BE2C (cell line): Measurements from ENCODE around the gene PIMREG.

Experiments used
- DNase-seq: peaks from one replicate; pipeline ENCODE4 v3.0.0-alpha.2; 2020
- H3K27me3 ChIP-seq: fragments of 250-450 bp; sonication (Bioruptor Pico); 2 replicates; pipeline ENCODE4 v1.5.1; 2020; ENCODE audit warnings: mild to moderate bottlenecking
- H3K36me3 ChIP-seq: fragments of 250-450 bp; sonication (Bioruptor Pico); 2 replicates; pipeline ENCODE4 v1.5.1; 2020; ENCODE audit warnings: mild to moderate bottlenecking
- H3K4me1 ChIP-seq: fragments of 250-450 bp; sonication (Bioruptor Pico); 2 replicates; pipeline ENCODE4 v1.5.1; 2020
- H3K4me3 ChIP-seq: 2 replicates; pipeline ENCODE4 v1.5.1; 2011; ENCODE audit warnings: low read depth, low read length
- H3K9me3 ChIP-seq: fragments of 250-450 bp; sonication (Bioruptor Pico); 2 replicates; pipeline ENCODE4 v1.5.1; 2020
- CTCF ChIP-seq: IDR thresholded peaks from 2 replicates; pipeline ENCODE4 v1.5.1; 2012; ENCODE audit warnings: mild to moderate bottlenecking, low read depth, low read length

The PIMREG gene

DNA sequence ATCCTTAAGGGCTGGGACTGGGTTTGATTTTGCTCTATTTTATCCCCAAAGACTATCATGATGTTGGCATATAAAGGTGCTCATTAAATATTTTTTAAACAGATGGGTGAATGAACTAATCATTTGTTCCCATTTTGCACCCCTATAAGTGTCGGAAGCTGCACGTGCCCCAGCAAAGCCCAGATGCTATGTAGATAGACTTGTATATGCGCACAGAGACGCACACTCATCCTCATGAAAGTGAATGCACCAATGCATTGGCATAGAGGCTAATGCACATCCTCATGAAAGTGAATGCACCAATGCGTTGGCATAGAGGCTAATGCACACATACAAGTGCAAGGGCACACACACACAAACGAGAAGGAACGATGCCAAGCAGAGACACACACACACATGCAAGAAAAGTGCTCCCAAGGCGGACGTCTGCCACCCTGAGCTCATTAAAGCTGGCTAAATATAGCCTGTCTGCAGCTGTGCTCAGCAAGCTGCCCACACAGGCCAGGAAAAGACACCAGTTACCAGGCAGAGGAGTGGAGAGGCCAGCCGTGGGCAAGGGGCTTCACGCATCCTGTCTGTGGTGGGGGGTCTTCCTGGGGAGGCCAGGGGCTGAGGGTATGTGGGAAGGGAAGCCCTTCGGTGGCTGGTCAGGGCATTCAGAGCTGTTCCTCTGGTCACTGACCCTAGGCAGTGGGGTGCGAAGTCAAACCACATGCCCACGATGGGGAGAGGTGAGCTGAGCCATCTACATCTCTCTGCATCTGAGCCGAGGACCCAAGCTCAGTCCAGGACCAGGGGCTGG, 52.6 kb downstream of the PIMREG start:
- Histone ChIP-seq H3K36me3 (no peaks in the 10 kb centered on the region), H3K4me1 (no peaks in the 10 kb centered on the region), H3K27me3 (no peaks in the 10 kb centered on the region), H3K4me3 (no peak overlapping the region), H3K9me3 (no peaks in the 10 kb centered on the region)
- DNase-seq, result no peak
- TF ChIP-seq CTCF, result no peak

DNA sequence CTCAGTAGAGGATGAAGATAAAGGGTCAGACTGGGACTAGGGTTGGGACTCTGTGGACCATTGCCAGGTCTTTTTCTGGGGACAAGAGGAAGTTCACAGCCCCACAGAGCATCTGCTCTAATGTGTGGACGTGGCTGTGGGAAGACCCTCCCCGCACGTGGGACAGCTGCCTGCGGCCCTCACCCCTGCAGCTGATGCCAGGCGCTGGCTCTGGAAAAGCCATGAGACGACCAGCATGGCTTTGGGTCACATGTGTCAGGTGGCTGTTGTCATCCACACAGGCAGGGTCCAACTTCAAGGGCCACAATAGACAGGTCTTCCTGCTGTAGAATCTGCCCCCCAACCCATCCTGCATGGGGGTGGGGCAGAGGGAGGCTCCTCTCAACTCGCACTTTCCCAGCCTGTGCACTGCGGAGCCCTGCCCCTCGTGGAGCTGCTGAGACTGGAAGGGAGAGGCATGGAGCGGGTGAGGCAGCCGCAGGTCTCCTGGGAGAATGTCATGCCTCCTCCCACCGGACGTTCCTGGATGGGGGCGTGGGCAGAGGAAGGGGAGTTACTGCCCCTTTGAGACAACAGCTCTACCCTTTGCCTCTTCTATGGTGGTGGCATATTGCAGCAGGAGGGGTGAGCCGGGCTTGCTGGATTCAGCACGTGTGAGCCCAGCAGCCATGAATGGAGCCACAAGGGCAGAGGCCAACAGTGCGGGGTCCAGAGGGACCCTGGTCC, 53.4 kb downstream of the PIMREG start:
- Histone ChIP-seq H3K9me3 (no peaks in the 10 kb centered on the region), H3K4me1 (no peaks in the 10 kb centered on the region), H3K4me3 (no peak overlapping the region), H3K27me3 (no peaks in the 10 kb centered on the region), H3K36me3 (no peaks in the 10 kb centered on the region)
- TF ChIP-seq CTCF, result no peak
- no peak for DNase-seq

- no peak overlapping the region for H3K4me3 ChIP-seq
- no peaks in the 10 kb centered on the region for H3K36me3 ChIP-seq
- TF ChIP-seq CTCF, result no peak
- no peaks in the 10 kb centered on the region for H3K4me1 ChIP-seq
- no peaks in the 10 kb centered on the region for H3K9me3 ChIP-seq
- H3K27me3 ChIP-seq, result no peaks in the 10 kb centered on the region
- DNase-seq, result no peak
Measured at GRCh38 chr17:6498356-6498755, 54.1 kb downstream of the PIMREG start.

- DNase-seq, result no peak
- no peak for TF ChIP-seq CTCF
- Histone ChIP-seq H3K27me3 (no peaks in the 10 kb centered on the region), H3K36me3 (no peaks in the 10 kb centered on the region), H3K4me3 (no peak overlapping the region), H3K9me3 (no peaks in the 10 kb centered on the region), H3K4me1 (no peaks in the 10 kb centered on the region)
Measured at GRCh38 chr17:6498901-6499540, 54.8 kb downstream of the PIMREG start.
